ENCODE data around the gene SHC2.
"Not testable (repeated sequence)": the region's sequence is repeated elsewhere in the genome, so short reads cannot be mapped to it uniquely, and the experiment has no call there.

Gene SHC2

DNA sequence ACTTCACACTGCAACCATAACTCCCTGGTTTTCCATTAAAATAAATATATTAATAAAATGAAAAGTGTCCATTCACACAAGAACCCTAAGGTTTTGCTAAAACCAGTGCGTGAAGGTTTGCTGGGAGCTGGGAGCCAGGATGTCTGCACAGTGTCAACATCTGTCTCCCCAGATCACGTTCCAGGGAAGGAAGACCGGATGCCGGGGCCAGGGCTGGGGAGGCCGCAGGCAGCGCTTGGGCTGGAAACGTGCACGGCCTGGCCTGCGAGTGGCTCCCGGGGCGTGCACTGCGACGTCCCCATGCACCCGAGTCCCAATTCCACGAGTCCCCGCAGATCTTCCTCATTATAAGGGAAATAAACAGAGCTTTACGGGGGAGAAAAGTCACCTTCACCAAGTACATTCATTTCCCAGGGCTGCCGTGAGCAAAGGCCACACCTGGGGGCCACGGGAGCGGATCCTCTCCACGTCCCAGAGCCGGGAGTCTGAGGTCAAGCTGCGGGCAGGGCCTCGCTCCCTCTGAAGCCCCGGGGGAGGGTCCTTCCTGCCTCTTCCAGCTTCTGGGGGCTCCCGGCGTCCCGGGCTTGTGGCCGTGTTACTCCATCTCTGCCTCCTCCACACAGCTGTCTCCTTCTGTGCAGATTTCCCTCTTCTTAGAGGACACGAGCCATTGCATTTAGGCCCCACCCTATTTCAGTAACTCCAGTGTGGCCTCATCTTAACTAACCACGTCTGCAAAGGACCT, 12.8 kb downstream of the SHC2 start:
- in situ Hi-C loops (cut with MboI; ENCODE audit: low sequenced_read_pairs) = no loop called here

DNA sequence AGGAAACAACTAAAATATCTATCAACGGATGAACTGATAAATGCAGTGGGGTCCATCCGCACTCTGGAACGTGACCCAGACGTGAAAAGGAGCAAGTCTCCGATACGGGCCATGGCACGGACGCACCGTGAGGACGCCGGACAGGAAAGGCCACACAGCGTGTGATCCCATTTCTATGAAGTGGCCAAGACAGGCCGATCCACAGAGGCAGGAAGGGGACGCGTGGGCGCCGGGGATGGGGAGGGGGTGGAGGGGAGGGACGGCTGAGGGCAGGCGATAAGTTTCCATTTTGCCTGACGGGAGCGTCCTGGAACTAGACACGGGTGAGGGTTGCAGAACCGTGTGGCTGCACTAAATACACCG, 13.8 kb downstream of the SHC2 start:
- in situ Hi-C loops (cut with MboI; ENCODE audit: low sequenced_read_pairs) = no loop called here

DNA sequence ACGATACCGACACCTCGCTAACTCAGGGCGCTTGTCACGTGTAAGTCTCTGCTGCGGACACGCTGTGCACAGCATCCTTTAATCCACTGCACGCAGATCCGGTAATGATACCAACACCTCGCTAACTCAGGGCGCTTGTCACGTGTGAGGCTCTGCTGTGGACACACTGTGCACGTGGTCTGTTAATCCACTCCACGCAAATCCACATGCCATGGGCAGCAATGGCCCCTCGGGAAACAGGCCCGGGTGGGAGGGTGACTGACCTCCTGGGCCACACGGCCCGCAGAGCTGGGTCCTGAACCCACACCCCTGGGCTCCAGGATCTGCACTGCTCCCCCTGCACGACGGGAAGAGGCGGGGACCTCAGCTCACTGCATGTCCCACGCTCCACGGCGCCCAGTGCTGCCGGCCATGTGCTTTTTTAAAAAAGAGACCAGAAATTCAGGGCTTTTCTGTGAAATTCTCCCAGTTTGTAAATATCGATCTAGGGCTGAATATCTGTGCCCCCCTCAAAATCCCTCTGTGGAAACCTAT, 16.1 kb downstream of the SHC2 start:
- in situ Hi-C loops (cut with MboI; ENCODE audit: low sequenced_read_pairs) = no loop called here

DNA sequence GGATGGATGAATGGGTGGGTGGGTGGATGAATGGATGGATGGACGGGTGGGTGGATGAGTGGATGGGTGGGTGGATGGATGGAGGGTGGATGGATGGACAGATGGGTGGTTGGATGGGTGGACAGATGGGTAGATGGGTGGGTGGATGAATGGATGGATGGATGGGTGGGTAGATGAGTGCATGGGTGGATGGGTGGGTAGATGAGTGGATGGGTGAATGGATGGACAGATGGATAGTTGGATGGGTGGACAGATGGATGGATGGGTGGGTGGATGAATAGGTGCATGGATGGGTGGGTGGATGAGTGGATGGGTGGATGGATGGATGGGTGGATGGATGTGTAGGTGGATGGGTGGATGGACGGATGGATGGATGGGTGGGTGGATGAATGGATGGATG, 17.8 kb downstream of the SHC2 start:
- in situ Hi-C loops (cut with MboI; ENCODE audit: low sequenced_read_pairs) = no loop called here

DNA sequence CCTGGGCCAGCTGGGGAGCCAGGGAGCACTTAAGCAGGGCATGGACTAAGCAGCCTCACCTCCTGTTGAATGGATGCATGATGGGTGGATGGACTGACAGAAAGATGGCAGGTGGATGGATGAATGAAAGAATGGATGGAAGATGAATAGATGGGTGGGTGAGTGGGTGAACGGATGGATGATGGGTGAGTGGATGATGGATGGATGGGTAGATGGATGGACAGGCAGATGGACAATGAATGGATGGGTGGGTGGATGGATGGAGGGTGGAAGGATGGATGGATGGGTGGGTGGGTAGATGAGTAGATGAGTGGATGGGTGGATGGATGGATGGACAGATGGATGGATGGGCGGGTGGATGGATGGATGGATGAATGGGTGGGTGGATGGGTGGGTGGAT, 18.7 kb downstream of the SHC2 start:
- in situ Hi-C loops (cut with MboI; ENCODE audit: low sequenced_read_pairs) = no loop called here

DNA sequence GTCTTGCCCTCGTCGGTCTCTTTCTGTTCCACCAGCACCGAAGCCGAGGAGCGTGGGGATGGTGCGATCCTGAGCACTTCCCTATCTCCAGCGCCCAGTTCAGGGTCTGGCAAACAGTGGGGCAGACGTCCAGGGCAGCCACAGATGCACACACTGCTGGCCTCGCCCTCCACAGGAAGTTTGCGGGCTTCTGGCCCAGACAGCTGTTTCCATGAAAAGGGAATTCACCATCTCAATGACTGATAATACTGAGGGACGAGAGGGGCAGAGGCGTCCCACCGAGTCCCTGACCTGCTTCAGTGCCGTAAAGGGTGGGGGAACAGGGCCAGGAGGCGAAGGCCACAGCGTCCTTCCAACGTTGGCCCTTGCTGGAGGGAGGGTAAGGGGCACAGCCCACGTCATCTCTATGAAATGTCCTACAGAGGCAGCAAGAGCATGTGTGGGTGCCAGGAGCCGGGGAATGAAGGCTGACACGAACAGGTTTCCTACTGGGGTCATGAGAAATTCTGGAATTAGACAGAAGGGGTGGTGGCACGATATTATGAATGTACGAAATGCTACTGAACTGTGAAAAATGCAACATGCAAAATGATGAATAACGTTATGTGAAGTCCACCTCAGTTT, 19.5 kb downstream of the SHC2 start:
- in situ Hi-C loops (cut with MboI; ENCODE audit: low sequenced_read_pairs) = no loop called here

DNA sequence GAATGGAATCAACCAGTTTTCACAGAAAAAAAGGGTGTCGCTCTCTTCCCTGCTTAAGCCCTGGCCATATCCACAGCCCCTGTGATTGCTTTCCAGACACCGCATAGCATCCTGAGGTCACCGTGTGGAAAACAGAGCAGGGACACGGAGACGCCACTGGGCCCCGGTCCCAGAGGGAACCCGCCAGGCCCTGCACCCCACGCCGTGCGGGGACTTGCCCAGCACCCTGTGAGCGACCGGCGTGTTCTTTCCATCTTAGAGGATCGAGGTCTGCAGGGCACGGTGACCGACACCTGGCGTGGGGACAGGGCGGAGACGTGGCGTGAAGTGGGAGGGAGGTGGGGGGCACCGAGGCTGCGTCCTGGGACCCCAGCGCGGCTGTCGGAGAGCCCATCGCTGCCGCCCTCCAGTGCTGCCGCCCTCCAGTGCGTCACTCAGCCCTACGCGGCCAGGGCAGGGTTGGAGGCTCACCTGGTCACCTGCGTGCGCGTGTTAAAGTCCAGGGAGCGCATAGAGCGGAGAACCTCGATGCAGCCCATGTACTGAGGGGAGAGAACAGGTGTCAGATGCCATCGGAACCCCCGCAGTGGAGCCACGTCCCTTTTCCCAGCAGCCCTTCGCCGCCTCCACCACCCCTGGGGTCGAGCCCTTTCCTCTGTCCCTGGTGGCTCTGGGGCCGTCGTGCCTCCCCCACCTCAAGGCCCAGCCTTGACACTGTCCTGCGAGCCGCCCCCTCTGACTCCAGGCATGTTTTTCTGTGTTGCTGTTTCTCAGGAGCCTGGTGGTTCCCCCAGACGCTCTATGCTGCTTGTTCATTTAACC, 20.2 kb downstream of the SHC2 start:
- in situ Hi-C loops (cut with MboI; ENCODE audit: low sequenced_read_pairs) = no loop called here

DNA sequence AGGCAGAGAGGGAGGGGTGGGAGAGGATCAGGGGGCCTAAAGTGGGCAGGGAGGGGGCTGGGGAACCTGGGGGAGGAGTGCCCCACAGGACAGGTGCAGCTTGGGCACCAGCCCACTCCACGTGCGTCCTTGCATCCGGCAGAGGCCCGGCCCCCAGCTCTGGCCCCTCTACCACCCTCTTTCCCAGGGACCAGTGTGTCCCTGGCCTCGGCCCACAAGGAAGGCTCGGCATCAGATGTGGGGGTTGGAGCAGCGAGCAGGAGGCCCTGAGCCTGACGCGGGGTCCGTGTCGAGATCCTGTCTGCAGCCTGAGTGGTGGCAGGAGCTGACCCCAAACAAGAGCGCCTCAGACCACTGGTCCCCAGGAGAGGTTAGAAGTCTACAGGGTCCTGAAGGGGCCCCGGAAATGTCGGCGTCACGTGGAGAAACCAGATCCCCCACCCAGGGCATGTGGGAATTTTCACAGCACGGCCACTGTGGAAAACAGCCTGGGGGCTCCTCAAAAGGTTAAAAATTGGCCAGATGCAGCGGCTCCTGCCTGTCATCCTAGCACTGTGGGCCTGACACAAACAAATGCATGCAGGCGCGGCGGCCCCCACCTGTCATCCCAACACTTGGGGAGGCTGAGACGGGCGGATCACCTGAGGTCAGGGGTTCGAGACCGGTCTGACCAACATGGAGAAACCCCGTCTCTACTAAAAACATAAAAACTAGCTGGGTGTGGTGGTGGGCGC, 21.5 kb downstream of the SHC2 start:
- in situ Hi-C loops (cut with MboI; ENCODE audit: low sequenced_read_pairs) = no loop called here

DNA sequence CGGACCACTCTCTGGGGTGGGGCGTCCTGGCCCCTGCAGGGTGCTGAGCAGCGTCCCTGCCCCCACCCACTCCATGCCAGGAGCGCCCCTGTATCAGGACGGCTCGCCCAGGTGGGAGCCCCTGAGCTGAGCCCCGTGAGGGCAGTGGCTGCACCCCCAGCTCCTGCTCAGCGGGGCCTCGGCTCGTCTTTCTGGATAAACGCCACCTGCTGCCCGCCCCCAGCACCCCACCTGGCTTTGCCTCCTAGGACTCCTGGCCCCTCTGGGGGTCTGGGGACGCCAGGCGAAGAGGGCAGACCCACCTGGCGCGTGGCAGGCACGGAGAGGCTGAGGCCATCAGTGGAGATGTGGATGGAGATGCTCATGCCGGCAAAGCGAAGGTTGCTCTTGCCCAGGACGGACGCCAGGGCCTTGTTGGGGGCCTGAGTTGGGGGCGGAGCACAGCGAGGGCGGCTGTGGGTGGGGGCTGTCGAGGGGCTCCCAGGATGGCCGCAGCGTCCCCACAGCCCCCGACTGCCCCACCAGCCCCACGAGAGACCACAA, 22.3 kb downstream of the SHC2 start:
- in situ Hi-C loops (cut with MboI; ENCODE audit: low sequenced_read_pairs) = no loop called here

DNA sequence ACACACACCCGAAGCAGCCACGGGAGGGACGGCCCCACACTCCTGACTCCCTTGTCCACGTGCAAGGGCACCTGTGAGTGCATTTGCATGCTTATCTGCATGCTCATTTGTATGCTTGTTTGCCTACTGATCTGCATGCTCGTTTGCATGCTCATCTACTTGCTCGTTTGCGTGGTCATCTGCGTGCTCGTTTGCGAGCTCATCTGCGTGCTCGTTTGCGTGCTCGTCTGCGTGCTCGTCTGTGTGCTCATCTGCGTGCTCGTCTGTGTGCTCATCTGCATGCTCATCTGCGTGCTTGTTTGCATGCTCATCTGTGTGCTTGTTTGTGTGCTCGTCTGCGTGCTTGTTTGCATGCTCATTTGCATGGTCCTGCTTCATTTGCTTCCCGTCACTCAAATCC, 23.8 kb downstream of the SHC2 start:
- in situ Hi-C loops (cut with MboI; ENCODE audit: low sequenced_read_pairs) = no loop called here

DNA sequence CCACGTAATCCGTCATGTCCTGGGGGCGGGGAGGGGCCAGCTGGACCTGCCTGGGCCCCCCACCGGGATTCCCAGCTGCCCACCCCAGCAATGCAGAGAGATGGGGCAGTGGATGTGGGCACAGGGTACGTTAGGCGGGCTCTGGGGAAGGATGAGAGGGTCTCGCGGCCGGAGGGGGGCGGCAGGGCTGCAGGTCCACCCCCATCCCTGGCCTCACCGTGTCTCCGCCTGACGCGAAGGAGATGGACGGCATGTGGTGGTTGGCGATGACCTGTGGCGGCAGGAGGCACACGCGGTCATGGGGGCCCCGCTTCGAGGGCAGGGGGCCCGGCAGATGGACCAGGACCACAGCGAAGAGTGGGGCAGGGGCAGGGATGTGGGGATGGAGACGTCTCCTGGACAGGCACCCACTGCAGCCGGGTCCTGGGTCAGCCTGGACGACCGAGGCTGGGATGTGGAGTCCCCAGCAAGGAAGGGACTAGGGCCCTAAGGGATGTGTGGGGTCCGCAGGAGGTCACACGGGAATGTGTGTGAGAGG, 24.4 kb downstream of the SHC2 start:
- in situ Hi-C loops (cut with MboI; ENCODE audit: low sequenced_read_pairs) = no loop called here

DNA sequence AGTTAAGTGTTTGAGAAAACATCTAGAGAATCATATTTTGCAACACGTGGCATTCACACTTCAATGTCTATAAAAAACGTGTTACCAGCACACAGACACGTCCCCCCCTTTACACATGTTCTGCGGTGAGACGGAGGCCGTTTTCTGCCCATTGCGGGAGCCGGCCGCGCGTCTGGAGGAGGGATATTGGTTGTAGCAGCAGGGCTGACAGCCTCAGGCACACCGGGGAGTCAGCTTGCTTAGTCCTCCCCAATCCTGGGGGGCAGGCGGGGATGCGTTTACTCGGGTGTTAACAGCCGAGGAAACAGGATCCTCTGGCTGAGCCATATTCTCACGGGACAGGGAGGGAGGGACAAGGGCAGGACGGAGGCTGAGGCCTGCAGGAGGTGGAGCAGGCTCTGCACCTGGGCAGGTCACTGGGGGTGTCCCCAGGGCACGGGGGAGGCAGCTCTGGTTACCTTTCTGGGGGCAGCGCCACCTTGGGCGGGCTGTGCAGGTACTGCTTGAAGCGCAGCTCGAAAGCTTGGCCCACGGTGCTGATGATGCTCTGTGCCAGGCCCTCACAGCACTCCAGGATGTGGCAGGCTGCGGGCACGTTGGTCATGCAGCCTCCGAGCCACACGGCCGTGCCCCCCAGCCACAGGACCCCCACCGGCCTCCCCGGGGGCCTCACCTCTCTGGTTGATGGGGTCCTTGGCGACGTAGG, 25.0 kb downstream of the SHC2 start:
- in situ Hi-C loops (cut with MboI; ENCODE audit: low sequenced_read_pairs) = no loop called here

DNA sequence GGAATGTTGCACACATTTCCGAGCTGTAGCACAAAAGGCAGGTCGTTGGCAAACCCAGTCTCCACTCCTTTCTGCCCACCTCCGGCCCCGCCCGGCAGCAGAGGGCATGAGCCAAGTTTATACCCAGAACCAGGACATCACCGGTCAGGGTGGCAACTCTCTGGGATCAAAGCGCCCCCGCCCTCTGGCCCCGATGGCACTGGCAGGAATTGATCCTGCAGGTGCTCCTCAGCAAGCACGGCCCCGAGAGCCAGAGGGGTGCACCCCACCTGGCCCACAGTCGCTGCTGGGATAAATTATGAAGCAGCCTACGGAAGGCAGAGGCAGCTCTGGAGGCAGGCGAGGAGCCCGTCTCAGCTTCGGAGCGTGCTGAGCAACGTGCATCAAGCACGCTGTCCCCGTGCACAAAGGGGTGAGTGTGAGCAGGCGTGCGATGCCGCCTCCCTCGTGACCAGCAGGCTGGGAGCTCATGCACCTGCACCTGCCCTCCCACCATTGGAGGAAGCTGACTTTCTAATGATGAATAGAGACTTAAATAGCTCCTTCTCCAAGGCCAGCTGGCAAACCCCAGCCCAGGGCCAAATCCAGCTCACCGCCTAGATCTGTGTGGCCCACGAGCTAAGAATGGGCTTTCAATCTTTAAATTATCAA, 25.7 kb downstream of the SHC2 start:
- in situ Hi-C loops (cut with MboI; ENCODE audit: low sequenced_read_pairs) = no loop called here

DNA sequence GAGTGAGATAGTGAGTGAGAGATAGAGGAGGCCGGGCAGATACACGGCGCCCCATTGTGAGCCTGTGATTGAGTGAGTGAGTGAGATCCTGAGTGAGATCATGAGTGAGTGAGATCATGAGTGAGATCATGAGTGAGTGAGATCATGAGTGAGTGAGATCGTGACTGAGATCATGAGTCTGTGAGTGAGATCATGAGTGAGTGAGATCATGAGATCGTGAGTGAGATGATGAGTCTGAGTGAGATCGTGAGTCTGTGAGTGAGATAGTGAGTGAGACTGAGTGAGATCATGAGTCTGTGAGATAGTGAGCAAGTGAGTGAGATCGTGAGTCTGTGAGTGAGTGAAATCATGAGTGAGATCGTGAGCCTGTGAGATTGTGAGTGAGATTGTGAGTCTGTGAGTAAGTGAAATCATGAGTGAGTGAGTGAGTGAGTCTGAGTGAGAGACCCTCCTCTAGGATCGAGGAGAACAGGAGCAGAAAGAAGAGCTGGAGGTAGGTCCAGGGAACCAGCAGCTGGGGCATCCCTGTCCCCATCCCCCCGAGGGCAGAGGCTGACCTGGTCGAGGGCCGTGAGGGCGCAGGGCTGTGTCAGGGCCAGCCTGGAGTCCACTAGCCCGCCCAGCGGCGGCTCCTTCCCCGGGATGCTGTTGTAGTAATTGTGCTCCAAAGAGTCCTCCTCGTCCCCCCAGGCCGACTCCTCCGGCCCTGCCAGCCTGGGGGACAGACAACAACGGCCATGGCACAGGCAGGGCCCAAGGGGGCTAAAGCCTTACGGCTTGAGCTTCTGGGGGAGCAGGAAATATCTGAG, 26.5 kb downstream of the SHC2 start:
- in situ Hi-C loops (cut with MboI; ENCODE audit: low sequenced_read_pairs) = no loop called here

DNA sequence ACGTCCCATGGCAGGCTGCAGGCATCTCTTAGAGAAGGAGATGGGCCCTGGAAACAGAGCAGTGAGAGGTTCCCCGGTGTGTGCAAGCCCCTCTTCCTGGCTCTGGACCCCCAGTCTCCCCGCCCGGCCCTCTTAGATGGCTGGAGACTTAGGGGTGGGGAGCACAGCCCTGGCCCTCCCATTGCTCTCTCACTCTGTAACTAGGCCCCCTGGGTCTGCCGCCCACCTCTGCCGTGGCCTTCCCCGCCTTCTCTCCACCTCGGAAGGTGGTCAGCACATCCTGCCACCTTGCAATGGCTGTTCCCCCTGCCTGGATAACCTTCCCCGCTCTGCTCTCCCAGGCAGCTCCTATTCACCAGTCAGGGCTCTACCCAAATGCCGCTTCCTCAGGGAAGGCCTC, 30.1 kb downstream of the SHC2 start:
- in situ Hi-C loops (cut with MboI; ENCODE audit: low sequenced_read_pairs) = no loop called here

DNA sequence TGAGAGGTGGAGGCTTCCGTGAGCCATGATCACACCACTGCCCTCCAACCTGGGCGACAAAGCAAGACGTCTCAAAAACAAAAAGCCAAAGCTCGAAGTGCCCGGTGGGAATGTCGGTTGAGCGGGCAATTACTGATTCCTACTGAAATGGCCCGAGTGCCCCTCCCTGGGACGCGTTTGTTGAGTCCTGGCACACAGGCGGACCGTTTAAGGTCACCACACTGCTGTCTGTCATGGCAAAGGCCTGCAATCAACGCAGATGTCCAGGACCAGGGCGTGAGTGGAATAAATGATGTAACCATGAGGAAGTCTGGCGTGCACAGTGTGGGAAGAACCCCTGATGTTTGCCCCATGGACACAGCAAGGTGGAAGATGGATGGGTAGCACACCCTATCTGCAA, 32.7 kb downstream of the SHC2 start:
- in situ Hi-C loops (cut with MboI; ENCODE audit: low sequenced_read_pairs) = no loop called here

DNA sequence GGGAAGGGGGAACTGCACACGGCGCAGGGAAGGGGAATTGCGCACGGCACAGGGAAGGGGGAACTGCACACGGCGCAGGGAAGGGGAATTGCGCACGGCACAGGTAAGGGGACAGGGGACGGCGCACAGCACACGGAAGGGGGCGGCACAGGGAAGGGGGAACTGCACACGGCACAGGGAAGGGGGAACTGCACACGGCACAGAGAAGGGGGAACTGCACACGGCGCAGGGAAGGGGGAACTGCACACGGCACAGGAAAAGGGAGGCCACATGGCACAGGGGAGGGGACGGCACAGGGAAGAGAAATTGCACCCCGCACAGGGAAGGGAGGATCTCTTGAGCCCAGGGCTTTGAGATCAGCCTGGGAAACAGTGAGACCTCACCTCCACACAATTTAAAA, 33.2 kb downstream of the SHC2 start:
- in situ Hi-C loops (cut with MboI; ENCODE audit: low sequenced_read_pairs) = not testable (repeated sequence)

DNA sequence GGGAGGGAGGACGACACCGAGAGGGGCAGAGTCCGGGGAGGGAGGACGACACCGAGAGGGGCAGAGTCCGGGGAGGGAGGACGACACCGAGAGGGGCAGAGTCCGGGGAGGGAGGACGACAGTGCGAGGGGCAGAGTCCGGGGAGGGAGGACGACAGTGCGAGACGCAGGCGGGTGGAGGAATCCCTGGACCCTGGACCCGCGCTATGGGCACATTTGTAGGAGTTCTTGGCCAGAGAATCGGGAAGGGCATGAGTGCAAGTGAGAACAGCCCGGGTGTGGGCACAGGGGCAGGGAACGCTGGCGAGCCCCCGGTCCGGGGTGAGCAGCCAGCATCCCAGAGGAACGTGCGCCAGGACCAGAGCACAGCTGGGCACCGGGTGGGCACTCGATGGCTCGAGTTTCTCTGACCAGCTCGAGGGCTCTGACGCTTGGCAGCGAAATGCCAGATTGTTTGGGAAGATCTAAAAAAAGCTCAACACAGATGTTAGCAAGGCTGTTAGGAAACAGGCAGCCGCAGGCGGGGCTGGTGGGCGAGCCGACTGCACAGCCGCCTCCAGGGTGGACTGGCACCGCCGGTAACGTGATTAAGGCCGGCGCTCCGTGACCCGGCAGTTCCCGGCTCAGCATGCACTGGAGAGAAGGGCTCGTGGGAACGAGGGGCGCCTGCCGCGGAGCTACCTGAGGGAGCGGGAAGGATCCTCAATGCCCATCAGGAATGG, 33.9 kb downstream of the SHC2 start:
- in situ Hi-C loops (cut with MboI; ENCODE audit: low sequenced_read_pairs) = no loop called here
